ENCODE results near the gene MSH3. TPM values are rescaled to one million over a fixed set of nuclear protein-coding genes. Genes with fewer than 3 reads are reported as not detected.

MSH3 gene
- total RNA-seq: 36.3 TPM

GRCh38 chr5:80654391-80655230 is at the start of gene MSH3, which contains the start of gene DHFR:
Gene MSH3 (plus strand): TSS chr5:80654652. CDS start chr5:80654728, 76 bp downstream.
Gene DHFR (minus strand): TSS chr5:80654983. CDS start chr5:80654489, 494 bp downstream.

Small RNA genes within 50 kb of the gene (small RNA-seq; reads per million reads assigned to genes)
- gene MTRNR2L2 (ENCODE audit: low replicate concordance): not detected

Other genes starting within 250 kb of the MSH3 start
- 93.3 TPM for gene ZFYVE16, start 246.6 kb upstream of the MSH3 start, total RNA-seq
- gene FAM151B, start 166.6 kb upstream of the MSH3 start, total RNA-seq: 22.2 TPM
- gene ANKRD34B, start 84.4 kb upstream of the MSH3 start, total RNA-seq: 0.31 TPM
- 20.7 TPM for gene DHFR, start 331 bp downstream of the MSH3 start, total RNA-seq

All from parietal lobe (tissue), 2 donors.